Measurements from ENCODE around the gene EEF2K.

DNA sequence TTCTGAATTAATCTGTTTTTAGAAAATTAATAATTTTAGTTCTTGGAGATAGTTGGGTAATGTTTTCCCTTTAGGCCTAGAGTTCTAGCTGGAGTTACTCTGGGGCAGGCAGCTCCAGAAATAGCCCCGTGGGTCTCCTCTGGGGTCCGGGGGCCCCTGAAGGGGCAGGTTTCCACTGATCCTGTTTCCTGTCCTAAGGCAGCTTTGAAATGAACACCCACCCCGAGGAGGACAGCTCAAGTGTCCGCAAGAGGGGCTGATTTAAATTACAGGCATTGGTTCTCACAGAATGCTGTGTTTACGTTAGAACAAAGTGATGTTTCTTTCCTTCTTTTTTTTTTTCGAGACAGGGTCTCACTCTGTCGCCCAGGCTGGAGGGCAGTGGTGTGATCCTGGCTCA is 23.8 kb downstream of the EEF2K start:
- TF ChIP-seq CTCF (conservative IDR thresholded peaks at IDR 0.05; ENCODE audit: low read depth, low read length) (no peak), EZH2phosphoT487 (IDR thresholded peaks at IDR 0.05; ENCODE audit: borderline replicate concordance, low read length) (no peak), EZH2 (IDR thresholded peaks at IDR 0.05; ENCODE audit: low read length, unreplicated experiment) (no peak)
